Measurements from ENCODE around the gene ACTL6B. TPM values are rescaled to one million over a fixed set of nuclear protein-coding genes. Genes with fewer than 3 reads are reported as not detected.

The ACTL6B gene
- total and polyA plus RNA-seq, 2 of the 13 experiments (the other 11 are each of a cell fraction or from before 2014, with no cell fraction given) = not detected

DNA sequence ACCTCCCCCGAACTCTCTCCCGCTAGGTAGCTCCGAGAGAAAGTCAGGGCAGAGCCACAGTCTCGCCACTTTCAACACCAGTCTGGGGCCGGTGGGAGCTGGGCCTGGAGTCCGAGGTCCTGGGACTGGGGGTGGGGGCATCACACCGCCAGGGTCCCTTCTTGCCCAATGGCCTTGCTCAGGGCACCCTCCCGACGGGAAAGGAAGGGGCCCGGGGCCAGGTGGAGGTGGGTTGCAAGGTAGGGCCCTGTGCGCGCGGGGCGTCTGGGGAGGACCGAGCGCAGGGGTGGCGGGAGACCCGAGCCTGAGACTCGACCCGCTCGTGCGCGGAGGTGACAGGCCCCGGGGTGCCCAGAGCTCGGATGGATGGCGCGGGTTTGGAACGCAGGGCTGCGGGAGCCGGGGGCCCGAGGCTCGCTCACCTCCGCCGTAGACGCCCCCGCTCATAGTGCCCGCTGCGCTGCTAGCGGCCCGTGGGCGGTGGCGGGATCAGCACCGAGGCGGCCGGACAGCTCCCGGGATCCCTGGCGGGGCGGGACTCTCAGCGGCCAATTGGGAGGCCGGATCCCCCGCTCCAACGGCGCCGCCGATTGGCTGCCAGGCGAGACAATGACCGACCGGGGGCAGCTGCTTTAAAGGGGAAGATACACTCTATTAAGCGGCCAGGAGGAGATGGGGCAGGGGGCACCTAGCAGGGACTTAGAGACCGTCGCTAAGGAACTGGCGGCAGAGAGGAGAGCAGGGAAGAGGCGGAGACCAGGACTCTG is at the start of gene ACTL6B (continued):
- TF ChIP-seq, protein P1, sequence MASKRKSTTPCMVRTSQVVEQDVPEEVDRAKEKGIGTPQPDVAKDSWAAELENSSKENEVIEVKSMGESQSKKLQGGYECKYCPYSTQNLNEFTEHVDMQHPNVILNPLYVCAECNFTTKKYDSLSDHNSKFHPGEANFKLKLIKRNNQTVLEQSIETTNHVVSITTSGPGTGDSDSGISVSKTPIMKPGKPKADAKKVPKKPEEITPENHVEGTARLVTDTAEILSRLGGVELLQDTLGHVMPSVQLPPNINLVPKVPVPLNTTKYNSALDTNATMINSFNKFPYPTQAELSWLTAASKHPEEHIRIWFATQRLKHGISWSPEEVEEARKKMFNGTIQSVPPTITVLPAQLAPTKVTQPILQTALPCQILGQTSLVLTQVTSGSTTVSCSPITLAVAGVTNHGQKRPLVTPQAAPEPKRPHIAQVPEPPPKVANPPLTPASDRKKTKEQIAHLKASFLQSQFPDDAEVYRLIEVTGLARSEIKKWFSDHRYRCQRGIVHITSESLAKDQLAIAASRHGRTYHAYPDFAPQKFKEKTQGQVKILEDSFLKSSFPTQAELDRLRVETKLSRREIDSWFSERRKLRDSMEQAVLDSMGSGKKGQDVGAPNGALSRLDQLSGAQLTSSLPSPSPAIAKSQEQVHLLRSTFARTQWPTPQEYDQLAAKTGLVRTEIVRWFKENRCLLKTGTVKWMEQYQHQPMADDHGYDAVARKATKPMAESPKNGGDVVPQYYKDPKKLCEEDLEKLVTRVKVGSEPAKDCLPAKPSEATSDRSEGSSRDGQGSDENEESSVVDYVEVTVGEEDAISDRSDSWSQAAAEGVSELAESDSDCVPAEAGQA (IDR thresholded peaks at IDR 0.05; ENCODE audit: low read depth) = no peak
- TF ChIP-seq, protein P1 (CRISPR knock-in tag; IDR thresholded peaks at IDR 0.05; ENCODE audit: borderline replicate concordance) = 0 out of 2 replicates have a peak, but pooled peaks have one; percentile 29
- no peak for TF ChIP-seq MBD4 (IDR thresholded peaks at IDR 0.05; ENCODE audit: borderline replicate concordance, low read length)
- TF ChIP-seq MTA1 (CRISPR knock-in tag; IDR thresholded peaks at IDR 0.05; ENCODE audit: borderline replicate concordance) = peak; percentile 40; the same call in 1 of the 2 replicates
- no peak for TF ChIP-seq GPN1 (CRISPR knock-in tag; IDR thresholded peaks at IDR 0.05; ENCODE audit: borderline replicate concordance)
- peak; percentile 79 for TF ChIP-seq ZNF781 (CRISPR knock-in tag; IDR thresholded peaks at IDR 0.05; ENCODE audit: borderline replicate concordance, not compliant biosample characterization)
- peak; percentile 83; the same call in 1 of the 2 replicates for TF ChIP-seq ZNF235 (CRISPR knock-in tag; IDR thresholded peaks at IDR 0.05; ENCODE audit: borderline replicate concordance)
- TF ChIP-seq ELF4 (CRISPR knock-in tag; IDR thresholded peaks at IDR 0.05; ENCODE audit: borderline replicate concordance) = no peak
- TF ChIP-seq NCOA2 (CRISPR knock-in tag; IDR thresholded peaks at IDR 0.05) = 0 out of 2 replicates have a peak, but pooled peaks have one; percentile 33
- no peak for TF ChIP-seq ZNF224 (CRISPR knock-in tag; IDR thresholded peaks at IDR 0.05)
- no peak for TF ChIP-seq KAT2B (IDR thresholded peaks at IDR 0.05; ENCODE audit: borderline replicate concordance, low read depth, low read length)
- TF ChIP-seq BCL6 (CRISPR knock-in tag; IDR thresholded peaks at IDR 0.05) = peak; percentile 28; the same call in 1 of the 2 replicates
- TF ChIP-seq, protein P2, sequence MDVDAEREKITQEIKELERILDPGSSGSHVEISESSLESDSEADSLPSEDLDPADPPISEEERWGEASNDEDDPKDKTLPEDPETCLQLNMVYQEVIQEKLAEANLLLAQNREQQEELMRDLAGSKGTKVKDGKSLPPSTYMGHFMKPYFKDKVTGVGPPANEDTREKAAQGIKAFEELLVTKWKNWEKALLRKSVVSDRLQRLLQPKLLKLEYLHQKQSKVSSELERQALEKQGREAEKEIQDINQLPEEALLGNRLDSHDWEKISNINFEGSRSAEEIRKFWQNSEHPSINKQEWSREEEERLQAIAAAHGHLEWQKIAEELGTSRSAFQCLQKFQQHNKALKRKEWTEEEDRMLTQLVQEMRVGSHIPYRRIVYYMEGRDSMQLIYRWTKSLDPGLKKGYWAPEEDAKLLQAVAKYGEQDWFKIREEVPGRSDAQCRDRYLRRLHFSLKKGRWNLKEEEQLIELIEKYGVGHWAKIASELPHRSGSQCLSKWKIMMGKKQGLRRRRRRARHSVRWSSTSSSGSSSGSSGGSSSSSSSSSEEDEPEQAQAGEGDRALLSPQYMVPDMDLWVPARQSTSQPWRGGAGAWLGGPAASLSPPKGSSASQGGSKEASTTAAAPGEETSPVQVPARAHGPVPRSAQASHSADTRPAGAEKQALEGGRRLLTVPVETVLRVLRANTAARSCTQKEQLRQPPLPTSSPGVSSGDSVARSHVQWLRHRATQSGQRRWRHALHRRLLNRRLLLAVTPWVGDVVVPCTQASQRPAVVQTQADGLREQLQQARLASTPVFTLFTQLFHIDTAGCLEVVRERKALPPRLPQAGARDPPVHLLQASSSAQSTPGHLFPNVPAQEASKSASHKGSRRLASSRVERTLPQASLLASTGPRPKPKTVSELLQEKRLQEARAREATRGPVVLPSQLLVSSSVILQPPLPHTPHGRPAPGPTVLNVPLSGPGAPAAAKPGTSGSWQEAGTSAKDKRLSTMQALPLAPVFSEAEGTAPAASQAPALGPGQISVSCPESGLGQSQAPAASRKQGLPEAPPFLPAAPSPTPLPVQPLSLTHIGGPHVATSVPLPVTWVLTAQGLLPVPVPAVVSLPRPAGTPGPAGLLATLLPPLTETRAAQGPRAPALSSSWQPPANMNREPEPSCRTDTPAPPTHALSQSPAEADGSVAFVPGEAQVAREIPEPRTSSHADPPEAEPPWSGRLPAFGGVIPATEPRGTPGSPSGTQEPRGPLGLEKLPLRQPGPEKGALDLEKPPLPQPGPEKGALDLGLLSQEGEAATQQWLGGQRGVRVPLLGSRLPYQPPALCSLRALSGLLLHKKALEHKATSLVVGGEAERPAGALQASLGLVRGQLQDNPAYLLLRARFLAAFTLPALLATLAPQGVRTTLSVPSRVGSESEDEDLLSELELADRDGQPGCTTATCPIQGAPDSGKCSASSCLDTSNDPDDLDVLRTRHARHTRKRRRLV (CRISPR knock-in tag; IDR thresholded peaks at IDR 0.05) = no peak
- TF ChIP-seq ATAD3A (CRISPR knock-in tag; IDR thresholded peaks at IDR 0.05) = no peak
- peak; percentile 49; the same call in 1 of the 2 replicates for TF ChIP-seq HOXA3 (CRISPR knock-in tag; IDR thresholded peaks at IDR 0.05)
- TF ChIP-seq MED13 (CRISPR knock-in tag; IDR thresholded peaks at IDR 0.05) = no peak
- peak; percentile 89 for TF ChIP-seq ERF (CRISPR knock-in tag; IDR thresholded peaks at IDR 0.05)
- no peak for TF ChIP-seq PHF8 (CRISPR knock-in tag; IDR thresholded peaks at IDR 0.05)
